Body of pancreas (tissue), 4 donors: ENCODE measurements around the gene DNAH8. TPM values are rescaled to one million over a fixed set of nuclear protein-coding genes. Genes with fewer than 3 reads are reported as not detected.

Source experiments
- ATAC-seq: fragments of 150-250 bp; one replicate; pipeline ENCODE4 v1.9.1; 2016
- DNase-seq, 4 donors: peaks; one replicate each; pipeline ENCODE4 v3.0.0-alpha.2; 2019
- H3K27ac ChIP-seq, 4 donors: fragments of 200-600 bp; sonication (generic); 1 replicate in 3 of 4; 2 replicates in 1 of 4; pipeline versions ENCODE4 v1.5.1 to v1.6.1; 2016 to 2019; ENCODE audit warnings: mild to moderate bottlenecking in 1 of 4, mixed read lengths in 1 of 4, moderate library complexity in 1 of 4
- H3K27me3 ChIP-seq, 2 donors: fragments of 200-600 bp; sonication (generic); one replicate each; pipeline ENCODE4 v1.6.0; 2016; ENCODE audit warnings: mild to moderate bottlenecking in 1 of 2
- H3K36me3 ChIP-seq, 2 donors: fragments of 200-600 bp; sonication (generic); replicated peaks in 1 of 2; 2 replicates each; pipeline ENCODE4 v1.5.1; 2016; ENCODE audit warnings: low read depth in 2 of 2; ENCODE audit not compliant: insufficient read depth in 1 of 2
- H3K4me1 ChIP-seq: fragments of 200-600 bp; sonication (generic); one replicate; pipeline ENCODE4 v1.6.0; 2016
- H3K4me3 ChIP-seq, 2 donors: fragments of 200-600 bp; sonication (generic); 1 replicate in 1 of 2; 2 replicates in 1 of 2; pipeline ENCODE4 v1.5.1; 2016 to 2019
- H3K9me3 ChIP-seq, 3 donors: fragments of 200-600 bp; sonication (generic); 1 replicate in 2 of 3; 2 replicates in 1 of 3; pipeline ENCODE4 v1.5.1; 2016
- CTCF ChIP-seq, 7 experiments: fragments of 450-650 bp in 4 of 7; fragments of 200-600 bp in 3 of 7; sonication (generic) in 3 of 7; IDR thresholded peaks; one replicate each; pipeline ENCODE4 v1.5.1; 2016 to 2019; ENCODE audit warnings: antibody characterized with exemption in 7 of 7
- POLR2A ChIP-seq, 3 donors: fragments of 450-650 bp; IDR thresholded peaks; one replicate each; pipeline ENCODE4 v1.6.1; 2016; ENCODE audit warnings: antibody characterized with exemption in 3 of 3, mild to moderate bottlenecking in 2 of 3
- WGBS, 2 donors: methylation state at CpG; one replicate each; pipeline ENCODE4 v1.1.5; 2017; 5-methylcytosine and 5-hydroxymethylcytosine counted together
- intact Hi-C: fragments of 100-400 bp; cut with DNase I; formaldehyde crosslinking; loops from one replicate; pipeline ENCODE4 v1.15.1; 2023
- total RNA-seq, 2 donors: library from RNA; depleted of rRNA; stranded (reverse); fragments of >200 nt; gene quantifications; one replicate each; pipeline ENCODE4 v1.1.0, GENCODE V29; 2016

Gene DNAH8
- total RNA-seq, 2 donors from 2014 or later: not detected

GRCh38 chr6:39029156-39030011, 314.3 kb downstream of the DNAH8 start:
- TF ChIP-seq CTCF (IDR thresholded peaks at IDR 0.05): peak; percentile 46 to 75 (median 63)
- no peak for TF ChIP-seq POLR2A (IDR thresholded peaks at IDR 0.05)
- WGBS, 2 donors: 77 to 78% methylated on average over 13 of the region's 13 CpGs
- Histone ChIP-seq H3K27ac (no peak overlapping the region), H3K27me3 (no peaks in the 10 kb centered on the region), H3K4me3 (no peak overlapping the region), H3K36me3 (no peaks in the 10 kb centered on the region), H3K4me1 (peaks cover 6% of the 10 kb centered on the region), H3K9me3 (no peaks in the 10 kb centered on the region)
- peak; percentile 83 for ATAC-seq
- peak; percentile 52 to 74 (median 60) for DNase-seq
- intact Hi-C loops: no loop called here

GRCh38 chr6:39035681-39036080, 320.6 kb downstream of the DNAH8 start:
- 72 to 73% methylated on average over 9 of the region's 9 CpGs for WGBS, 2 donors
- H3K4me3 ChIP-seq: no peak overlapping the region
- TF ChIP-seq POLR2A (IDR thresholded peaks at IDR 0.05): no peak
- no peaks in the 10 kb centered on the region for H3K27me3 ChIP-seq
- H3K9me3 ChIP-seq: no peaks in the 10 kb centered on the region
- no peaks in the 10 kb centered on the region for H3K36me3 ChIP-seq
- no peaks in the 10 kb centered on the region for H3K4me1 ChIP-seq
- DNase-seq (no peak), ATAC-seq (no peak)
- intact Hi-C loops: no loop called here
- H3K27ac ChIP-seq: no peak overlapping the region

GRCh38 chr6:39037082-39037508, 322.0 kb downstream of the DNAH8 start:
- intact Hi-C loops: no loop called here

GRCh38 chr6:39037707-39038106, 322.6 kb downstream of the DNAH8 start:
- TF ChIP-seq CTCF (IDR thresholded peaks at IDR 0.05) (no peak), POLR2A (IDR thresholded peaks at IDR 0.05) (no peak)
- ATAC-seq: no peak
- no peak overlapping the region for H3K4me3 ChIP-seq
- H3K27ac ChIP-seq: no peak overlapping the region
- intact Hi-C loops: no loop called here
- no peaks in the 10 kb centered on the region for H3K9me3 ChIP-seq
- 63 to 67% methylated on average over 6 of the region's 6 CpGs for WGBS, 2 donors
- no peaks in the 10 kb centered on the region for H3K36me3 ChIP-seq
- no peak for DNase-seq
- H3K4me1 ChIP-seq: no peaks in the 10 kb centered on the region
- H3K27me3 ChIP-seq: no peaks in the 10 kb centered on the region

More at GRCh38 chr6:39037082-39037508, 322.0 kb downstream of the DNAH8 start:
- Histone ChIP-seq H3K27ac (no peak overlapping the region), H3K36me3 (no peaks in the 10 kb centered on the region), H3K4me1 (no peaks in the 10 kb centered on the region), H3K9me3 (no peaks in the 10 kb centered on the region), H3K4me3 (no peak overlapping the region), H3K27me3 (no peaks in the 10 kb centered on the region)
- DNase-seq: no peak
- TF ChIP-seq CTCF (IDR thresholded peaks at IDR 0.05): no peak
- TF ChIP-seq POLR2A (IDR thresholded peaks at IDR 0.05): no peak
- WGBS, 2 donors: 48 to 57% methylated on average over 4 of the region's 4 CpGs
- ATAC-seq: no peak

GRCh38 chr6:39040080-39040673, 325.1 kb downstream of the DNAH8 start:
- 84% methylated on average over 10 of the region's 10 CpGs for WGBS, 2 donors
- H3K9me3 ChIP-seq: no peaks in the 10 kb centered on the region
- intact Hi-C loops: no loop called here
- no peak for TF ChIP-seq CTCF (IDR thresholded peaks at IDR 0.05)
- no peak for TF ChIP-seq POLR2A (IDR thresholded peaks at IDR 0.05)
- DNase-seq (no peak), ATAC-seq (no peak)
- H3K27ac ChIP-seq: no peak overlapping the region
- H3K4me3 ChIP-seq: no peak overlapping the region
- H3K4me1 ChIP-seq: no peaks in the 10 kb centered on the region
- H3K27me3 ChIP-seq: no peaks in the 10 kb centered on the region
- no peaks in the 10 kb centered on the region for H3K36me3 ChIP-seq
